ENCODE measurements around the gene ANKLE2.
"Not testable (repeated sequence)": the region's sequence is repeated elsewhere in the genome, so short reads cannot be mapped to it uniquely, and the experiment has no call there.

The ANKLE2 gene

GRCh38 chr12:132779781-132780353 is 18.2 kb upstream of the ANKLE2 start:
- TF ChIP-seq CTCF (IDR thresholded peaks at IDR 0.05; ENCODE audit: low read depth, low read length) = no peak
- DNase-seq (ENCODE audit: low read depth, low spot score) = no peak
- no peak overlapping the region for H3K4me3 ChIP-seq (ENCODE audit: low read depth, low read length)
- in situ Hi-C loops (cut with HindIII; ENCODE audit: low sequenced_read_pairs) = no loop called here

GRCh38 chr12:132777614-132778013 is 16.0 kb upstream of the ANKLE2 start:
- in situ Hi-C loops (cut with HindIII; ENCODE audit: low sequenced_read_pairs) = no loop called here
- no peak for DNase-seq (ENCODE audit: low read depth, low spot score)
- TF ChIP-seq CTCF (IDR thresholded peaks at IDR 0.05; ENCODE audit: low read depth, low read length) = no peak
- H3K4me3 ChIP-seq (ENCODE audit: low read depth, low read length) = no peak overlapping the region

- in situ Hi-C loops (cut with HindIII; ENCODE audit: low sequenced_read_pairs) = no loop called here
- no peak for TF ChIP-seq CTCF (IDR thresholded peaks at IDR 0.05; ENCODE audit: low read depth, low read length)
Observed at GRCh38 chr12:132776816-132777568, 15.4 kb upstream of the ANKLE2 start.

GRCh38 chr12:132776230-132776625 is 14.6 kb upstream of the ANKLE2 start:
- in situ Hi-C loops (cut with HindIII; ENCODE audit: low sequenced_read_pairs) = not testable (repeated sequence)

More at GRCh38 chr12:132776816-132777568, 15.4 kb upstream of the ANKLE2 start:
- no peak overlapping the region for H3K4me3 ChIP-seq (ENCODE audit: low read depth, low read length)
- DNase-seq (ENCODE audit: low read depth, low spot score) = peak; percentile 36

DNA sequence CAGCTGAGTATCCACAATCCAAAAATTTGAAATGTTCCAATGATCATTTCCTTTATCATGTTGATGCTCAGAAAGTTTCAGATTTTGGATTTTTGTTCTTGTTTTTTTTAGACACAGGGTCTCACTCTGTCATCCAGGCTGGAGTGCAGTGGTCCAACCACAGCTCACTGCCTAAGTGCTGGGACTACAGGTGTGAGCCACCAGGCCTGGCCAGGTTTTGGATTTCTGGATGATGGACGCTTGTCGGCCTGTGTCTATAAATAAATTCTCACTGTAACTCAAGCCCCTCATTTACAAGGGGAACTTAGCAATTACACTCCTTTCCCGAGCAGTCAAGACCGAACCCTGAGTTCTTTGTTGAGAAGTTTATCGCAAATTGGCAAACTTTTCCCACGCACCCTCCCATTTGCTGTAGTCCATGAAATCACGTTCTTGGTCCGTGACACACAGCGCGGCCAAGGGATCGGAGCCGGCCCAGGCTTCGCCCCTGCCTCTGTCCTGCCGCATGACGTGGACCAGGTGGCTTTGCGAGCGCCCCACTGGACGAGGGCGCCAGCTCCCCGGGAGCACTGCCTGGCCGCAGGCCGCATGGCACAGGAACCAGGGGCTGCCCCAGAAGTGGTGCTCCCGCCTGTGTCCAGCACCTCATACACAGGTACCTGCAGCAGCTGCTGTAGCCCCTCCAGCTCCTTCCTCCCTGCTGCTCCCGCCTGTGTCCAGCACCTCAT is 14.0 kb upstream of the ANKLE2 start:
- no peak overlapping the region for H3K4me3 ChIP-seq (ENCODE audit: low read depth, low read length)
- no peak for DNase-seq (ENCODE audit: low read depth, low spot score)
- in situ Hi-C loops (cut with HindIII; ENCODE audit: low sequenced_read_pairs) = no loop called here
- TF ChIP-seq CTCF (IDR thresholded peaks at IDR 0.05; ENCODE audit: low read depth, low read length) = no peak

More at GRCh38 chr12:132776230-132776625, 14.6 kb upstream of the ANKLE2 start:
- H3K4me3 ChIP-seq (ENCODE audit: low read depth, low read length); DNase-seq (ENCODE audit: low read depth, low spot score): not testable (repeated sequence)

- H3K4me3 ChIP-seq (ENCODE audit: low read depth, low read length) = no peak overlapping the region
- DNase-seq (ENCODE audit: low read depth, low spot score) = no peak
- no peak for TF ChIP-seq CTCF (IDR thresholded peaks at IDR 0.05; ENCODE audit: low read depth, low read length)
- in situ Hi-C loops (cut with HindIII; ENCODE audit: low sequenced_read_pairs) = no loop called here
Observed at GRCh38 chr12:132774646-132775275, 13.1 kb upstream of the ANKLE2 start.

All from astrocyte of the spinal cord (primary cell).